ENCODE data around the gene UPK3A.
"Not testable (repeated sequence)": the region's sequence is repeated elsewhere in the genome, so short reads cannot be mapped to it uniquely, and the experiment has no call there.

Gene UPK3A

GRCh38 chr22:45254388-45254787 lies 30.4 kb upstream of the UPK3A start:
- no peak for TF ChIP-seq REST (IDR thresholded peaks at IDR 0.05; ENCODE audit: insufficient replicate concordance, low read depth)
- no peak for TF ChIP-seq GABPA (IDR thresholded peaks at IDR 0.05; ENCODE audit: low read depth)
- TF ChIP-seq CTCF (IDR thresholded peaks at IDR 0.05; ENCODE audit: insufficient read depth, low read length): no peak
- no peak for TF ChIP-seq POLR2AphosphoS5 (IDR thresholded peaks at IDR 0.05; ENCODE audit: low read depth)
- TF ChIP-seq SPI1 (IDR thresholded peaks at IDR 0.05; ENCODE audit: borderline replicate concordance, low read depth): no peak
- Histone ChIP-seq H3K27me3 (ENCODE audit: insufficient read depth, poor library complexity, severe bottlenecking) (no peaks in the 10 kb centered on the region), H3K27ac (replicated peaks) (no peak overlapping the region), H3K4me3 (replicated peaks; ENCODE audit: insufficient read depth, low read length) (no peak overlapping the region)
- no peak for DNase-seq (ENCODE audit: low read depth in 1 of 2, low spot score in 1 of 2)

GRCh38 chr22:45254789-45255278 lies 29.9 kb upstream of the UPK3A start:
- no peak for DNase-seq (ENCODE audit: low read depth in 1 of 2, low spot score in 1 of 2)
- no peak overlapping the region for H3K4me3 ChIP-seq (replicated peaks; ENCODE audit: insufficient read depth, low read length)
- TF ChIP-seq POLR2AphosphoS5 (IDR thresholded peaks at IDR 0.05; ENCODE audit: low read depth) (no peak), SPI1 (IDR thresholded peaks at IDR 0.05; ENCODE audit: borderline replicate concordance, low read depth) (no peak), GABPA (IDR thresholded peaks at IDR 0.05; ENCODE audit: low read depth) (no peak), REST (IDR thresholded peaks at IDR 0.05; ENCODE audit: insufficient replicate concordance, low read depth) (no peak)

GRCh38 chr22:45257941-45258340 lies 26.8 kb upstream of the UPK3A start:
- not testable (repeated sequence) for H3K4me3 ChIP-seq (replicated peaks; ENCODE audit: insufficient read depth, low read length); DNase-seq (ENCODE audit: low read depth in 1 of 2, low spot score in 1 of 2); H3K27me3 ChIP-seq (ENCODE audit: insufficient read depth, poor library complexity, severe bottlenecking); H3K27ac ChIP-seq (replicated peaks)

More at GRCh38 chr22:45254789-45255278, 29.9 kb upstream of the UPK3A start:
- no peak overlapping the region for H3K27ac ChIP-seq (replicated peaks)
- no peaks in the 10 kb centered on the region for H3K27me3 ChIP-seq (ENCODE audit: insufficient read depth, poor library complexity, severe bottlenecking)

- no peaks in the 10 kb centered on the region for H3K27me3 ChIP-seq (ENCODE audit: insufficient read depth, poor library complexity, severe bottlenecking)
- no peak overlapping the region for H3K4me3 ChIP-seq (replicated peaks; ENCODE audit: insufficient read depth, low read length)
- H3K27ac ChIP-seq (replicated peaks): no peak overlapping the region
- no peak for TF ChIP-seq POLR2AphosphoS5 (IDR thresholded peaks at IDR 0.05; ENCODE audit: low read depth)
- TF ChIP-seq GABPA (IDR thresholded peaks at IDR 0.05; ENCODE audit: low read depth): no peak
- TF ChIP-seq SPI1 (IDR thresholded peaks at IDR 0.05; ENCODE audit: borderline replicate concordance, low read depth): no peak
- TF ChIP-seq REST (IDR thresholded peaks at IDR 0.05; ENCODE audit: insufficient replicate concordance, low read depth): no peak
- TF ChIP-seq CTCF (IDR thresholded peaks at IDR 0.05; ENCODE audit: insufficient read depth, low read length): no peak
- DNase-seq (ENCODE audit: low read depth in 1 of 2, low spot score in 1 of 2): no peak
Measured at GRCh38 chr22:45259754-45260394, 24.9 kb upstream of the UPK3A start.

- not testable (repeated sequence) for H3K27ac ChIP-seq (replicated peaks); H3K27me3 ChIP-seq (ENCODE audit: insufficient read depth, poor library complexity, severe bottlenecking); H3K4me3 ChIP-seq (replicated peaks; ENCODE audit: insufficient read depth, low read length); DNase-seq (ENCODE audit: low read depth in 1 of 2, low spot score in 1 of 2)
Measured at GRCh38 chr22:45260395-45260759, 24.4 kb upstream of the UPK3A start.
